ENCODE results near the gene REXO4.

Gene REXO4

DNA sequence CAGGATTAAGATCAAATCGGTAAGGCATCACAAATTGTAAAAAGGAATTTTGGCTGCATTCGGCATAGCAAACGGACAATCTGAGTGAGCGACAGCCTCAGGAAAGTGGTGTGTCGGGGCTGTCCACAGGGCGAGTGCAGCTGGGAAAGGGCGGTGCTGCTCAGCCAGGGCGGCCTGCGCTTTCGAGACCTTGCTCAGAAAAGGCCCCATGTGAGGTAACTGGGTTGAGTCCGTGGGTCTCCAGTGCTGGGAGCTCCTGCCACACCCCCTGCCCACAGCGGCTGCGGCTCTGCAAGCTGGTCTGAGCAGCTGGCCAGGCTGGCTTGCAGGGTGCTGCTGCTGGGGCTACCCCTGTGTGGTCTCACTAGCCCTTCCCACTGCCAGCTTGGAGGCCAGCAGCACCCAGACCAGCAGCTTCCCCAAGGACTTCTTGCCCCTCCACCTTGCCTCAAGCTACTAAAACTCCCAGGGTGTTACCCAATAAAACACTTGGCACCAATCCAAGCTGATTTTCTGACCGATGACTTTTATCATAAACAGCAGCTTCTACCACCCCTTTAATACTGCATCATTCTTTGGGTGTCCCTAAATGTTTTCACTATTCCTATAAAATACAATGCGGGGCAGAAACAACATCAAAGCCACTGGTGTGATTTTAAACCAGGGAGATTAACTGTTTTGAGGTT, 55.3 kb downstream of the REXO4 start:
- peak; percentile 36 for DNase-seq

DNA sequence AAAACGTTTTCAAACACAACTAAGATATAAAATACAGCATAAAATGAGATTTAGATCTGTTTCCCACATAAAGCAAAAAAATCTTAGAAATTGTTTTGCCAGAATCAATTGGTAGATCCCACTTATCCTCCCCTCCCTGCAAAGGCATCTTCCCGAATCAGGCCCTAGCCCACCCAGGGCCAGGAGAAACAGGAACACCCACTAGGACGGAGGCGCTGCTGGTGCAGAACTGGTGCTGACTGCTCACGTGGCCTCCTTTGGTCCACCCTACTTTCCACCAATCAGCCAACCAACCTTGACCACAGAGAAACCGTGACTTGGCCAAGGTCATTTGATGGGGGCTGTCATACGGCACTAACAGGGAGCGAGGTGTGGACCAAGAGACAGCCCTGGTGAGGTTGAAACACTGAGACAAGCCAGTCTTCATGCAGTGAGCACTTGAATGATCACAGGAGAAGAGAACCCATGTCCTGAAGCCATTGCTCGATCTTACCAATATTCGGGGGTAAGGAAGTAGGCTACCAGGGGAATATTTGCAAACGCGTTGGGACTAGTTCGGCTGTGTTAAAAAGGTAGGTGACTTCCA, 56.2 kb downstream of the REXO4 start:
- no peak for DNase-seq

GRCh38 chr9:133360400-133361393, 57.1 kb downstream of the REXO4 start:
- no peak for DNase-seq

- DNase-seq = peak; percentile 74
These were observed 58.2 kb downstream of the REXO4 start for GRCh38 chr9:133359399-133360175.

GRCh38 chr9:133357656-133358055, 60.2 kb downstream of the REXO4 start:
- no peak for DNase-seq

DNA sequence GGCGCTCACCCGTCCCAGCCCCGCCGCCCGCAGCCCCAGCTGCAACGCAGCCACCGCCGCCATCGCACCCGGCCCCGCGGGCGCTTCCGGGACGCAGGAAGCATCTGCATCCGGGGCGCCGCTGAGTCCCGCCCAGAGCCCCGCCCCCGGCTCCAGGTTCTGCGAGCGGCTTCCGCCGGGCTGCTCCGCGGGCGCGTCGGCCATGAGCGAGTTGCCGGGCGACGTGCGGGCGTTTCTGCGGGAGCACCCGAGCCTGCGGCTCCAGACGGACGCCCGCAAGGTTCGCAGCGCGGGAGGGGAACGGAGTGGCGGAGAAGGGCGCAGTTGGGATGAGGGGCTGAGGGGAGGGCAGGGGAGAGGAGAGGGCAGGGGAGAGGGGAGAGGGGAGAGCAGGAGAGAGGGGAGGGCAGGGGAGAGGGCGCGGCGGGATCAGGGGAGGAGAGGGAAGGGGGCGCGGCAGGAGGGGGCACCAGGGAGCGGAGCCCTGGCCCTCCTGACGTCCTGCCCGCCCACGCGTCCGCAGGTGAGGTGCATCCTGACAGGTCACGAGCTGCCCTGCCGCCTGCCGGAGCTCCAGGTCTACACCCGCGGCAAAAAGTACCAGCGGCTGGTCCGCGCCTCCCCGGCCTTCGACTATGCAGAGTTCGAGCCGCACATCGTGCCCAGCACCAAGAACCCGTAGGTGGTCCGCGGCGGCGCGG, 61.3 kb downstream of the REXO4 start, which contains the start of the genes SURF1 and SURF2:
SURF1 (minus strand) TSS at position 97 of the 701 bp plus-strand sequence; CDS start at position 63, 34 bp downstream.
SURF2 (plus strand) TSS at position 160 of the 701 bp plus-strand sequence; CDS start at position 203, 43 bp downstream.
- peak; percentile 96 for DNase-seq

Measured in hematopoietic multipotent progenitor cell treated with erythropoietin and hydrocortisone succinate and interleukin-3 and kit ligand, for 4 days (in vitro differentiated cells).